ENCODE data around the gene RPRD1B.

The RPRD1B gene

DNA sequence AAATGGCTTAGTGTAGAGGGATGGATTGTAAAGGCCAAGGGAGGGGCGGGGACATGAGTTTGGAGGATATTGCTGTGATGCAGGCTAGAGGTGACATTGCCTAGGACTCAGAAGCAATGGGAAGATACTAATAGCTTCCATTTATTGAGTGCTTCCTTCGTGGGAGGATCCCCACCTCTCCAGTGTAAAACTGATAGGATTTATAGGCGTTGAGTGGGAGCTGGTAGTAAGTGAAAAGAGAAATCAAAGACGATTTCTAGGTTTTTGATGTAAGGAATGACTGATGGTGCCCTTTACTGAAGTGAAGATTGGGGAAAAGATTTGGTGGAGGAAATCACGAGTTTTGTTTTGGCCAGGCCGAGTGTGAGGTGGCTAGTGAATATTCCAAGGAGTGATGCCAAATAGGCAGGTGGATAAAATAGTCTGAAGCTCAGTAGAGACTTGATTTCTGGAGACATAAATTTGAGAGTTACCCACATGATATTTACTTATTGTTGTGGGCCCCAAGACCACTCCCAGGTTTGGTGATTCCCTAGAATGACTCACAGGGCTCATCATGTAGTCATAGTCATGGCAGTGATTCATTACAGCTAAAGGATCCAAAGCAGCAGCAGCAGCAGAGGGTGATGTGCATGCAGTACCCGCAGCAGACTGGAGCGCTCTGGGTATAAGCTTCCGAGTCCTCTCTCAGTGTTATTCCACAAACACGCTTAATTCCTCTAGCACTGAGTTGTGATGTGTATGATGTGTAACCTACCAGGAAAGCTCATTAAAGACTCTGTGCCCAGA is 10.2 kb downstream of the RPRD1B start:
- DNase-seq = no peak

GRCh38 chr20:38044685-38045084 is 11.1 kb downstream of the RPRD1B start:
- DNase-seq = no peak

- no peak for DNase-seq
Observed at GRCh38 chr20:38046572-38046971, 13.0 kb downstream of the RPRD1B start.

DNA sequence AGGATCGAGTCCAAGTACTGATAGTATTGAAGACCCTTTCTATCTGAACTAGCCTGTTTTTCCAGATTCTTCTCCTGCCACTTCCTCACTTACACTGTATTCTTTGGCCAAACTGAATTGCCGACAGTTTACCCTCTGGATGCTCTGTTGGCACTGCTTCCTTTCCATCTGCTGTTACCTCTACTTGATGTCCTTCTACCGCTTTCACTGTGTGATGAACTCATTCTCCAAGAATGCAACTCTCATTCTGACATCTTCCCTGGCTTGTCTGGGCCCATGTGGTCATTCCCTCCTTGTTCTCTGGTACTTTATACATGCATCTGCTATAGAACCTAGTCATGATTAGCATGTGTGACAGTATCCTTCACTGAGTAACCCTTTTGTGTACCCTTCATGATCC is 16.3 kb downstream of the RPRD1B start:
- no peak for DNase-seq

DNA sequence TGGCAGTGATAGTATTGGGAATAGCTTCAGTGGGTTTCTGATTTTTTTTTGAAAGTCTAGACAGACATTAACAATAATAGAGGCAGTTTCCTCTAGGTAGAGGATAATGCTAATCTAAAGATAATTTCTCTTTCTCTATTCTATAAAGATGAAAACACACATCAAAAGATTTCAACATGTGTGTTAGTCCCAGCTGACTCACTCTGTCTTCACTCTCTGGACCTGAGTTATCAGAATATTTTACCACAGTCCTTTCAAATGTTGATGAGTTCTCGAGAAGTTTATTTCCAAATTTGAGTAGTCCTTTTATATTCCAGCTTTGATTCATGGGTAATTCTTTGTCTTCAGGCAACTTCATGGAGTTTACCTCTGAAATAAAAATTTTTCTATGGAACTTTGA is 17.1 kb downstream of the RPRD1B start:
- no peak for DNase-seq

DNA sequence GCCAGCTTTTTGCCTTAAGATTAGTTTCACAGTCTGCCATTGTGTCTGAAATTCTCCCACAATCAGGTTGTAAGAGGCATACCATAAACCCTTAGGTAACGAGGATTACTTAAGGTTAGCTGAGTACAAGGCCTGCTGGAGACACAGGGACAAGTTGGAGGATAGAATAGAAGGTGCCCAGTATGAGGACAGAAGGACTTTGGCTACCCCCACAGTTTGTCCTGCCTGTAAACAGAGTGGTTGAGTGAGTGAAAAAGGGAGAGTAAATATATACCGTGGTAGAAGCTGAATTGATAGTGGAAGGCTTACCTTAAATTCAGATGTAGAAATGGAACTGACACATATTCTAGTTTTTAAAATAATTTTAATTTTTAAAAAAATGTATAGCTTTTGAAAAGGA is 19.3 kb downstream of the RPRD1B start:
- DNase-seq = no peak

- DNase-seq = no peak
Observed at GRCh38 chr20:38054647-38055046, 21.1 kb downstream of the RPRD1B start.

DNA sequence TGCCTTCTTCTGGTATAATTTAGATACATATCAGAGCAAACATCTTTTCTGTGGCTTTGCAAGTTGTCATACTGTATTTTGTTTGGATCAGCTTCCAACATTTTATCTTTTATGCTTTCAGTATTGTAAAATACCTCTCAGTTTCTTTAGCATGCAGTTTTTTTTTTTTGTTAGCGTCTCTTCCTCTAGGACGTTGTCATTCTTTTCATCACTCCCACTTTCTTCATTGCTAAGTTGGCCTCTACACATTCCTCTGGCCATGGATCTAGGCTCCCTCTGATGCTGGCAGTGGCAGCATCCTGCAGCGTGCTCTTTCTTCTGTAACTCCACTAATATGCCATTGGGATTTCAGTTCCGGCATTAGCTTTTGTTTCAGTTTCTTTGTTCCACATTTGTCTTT is 21.7 kb downstream of the RPRD1B start:
- DNase-seq = no peak

DNA sequence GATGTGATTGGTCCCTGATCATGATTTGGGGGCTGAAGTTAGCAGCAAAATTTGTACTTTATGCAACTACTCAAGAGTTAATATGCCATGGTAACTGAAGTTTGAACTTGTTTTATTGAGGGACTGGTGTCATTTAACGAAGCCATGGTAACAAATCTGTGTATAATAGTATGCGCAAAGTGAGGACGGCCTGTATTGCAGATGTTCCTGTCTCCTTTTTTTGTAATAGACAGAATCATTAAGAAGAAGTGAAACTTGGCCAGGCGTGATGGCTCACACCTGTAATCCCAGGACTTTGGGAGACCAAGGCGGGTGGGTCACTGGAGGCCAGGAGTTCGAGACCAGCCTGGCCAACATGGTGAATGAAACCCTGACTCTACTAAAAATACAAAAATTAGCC is 22.3 kb downstream of the RPRD1B start:
- DNase-seq = no peak

DNA sequence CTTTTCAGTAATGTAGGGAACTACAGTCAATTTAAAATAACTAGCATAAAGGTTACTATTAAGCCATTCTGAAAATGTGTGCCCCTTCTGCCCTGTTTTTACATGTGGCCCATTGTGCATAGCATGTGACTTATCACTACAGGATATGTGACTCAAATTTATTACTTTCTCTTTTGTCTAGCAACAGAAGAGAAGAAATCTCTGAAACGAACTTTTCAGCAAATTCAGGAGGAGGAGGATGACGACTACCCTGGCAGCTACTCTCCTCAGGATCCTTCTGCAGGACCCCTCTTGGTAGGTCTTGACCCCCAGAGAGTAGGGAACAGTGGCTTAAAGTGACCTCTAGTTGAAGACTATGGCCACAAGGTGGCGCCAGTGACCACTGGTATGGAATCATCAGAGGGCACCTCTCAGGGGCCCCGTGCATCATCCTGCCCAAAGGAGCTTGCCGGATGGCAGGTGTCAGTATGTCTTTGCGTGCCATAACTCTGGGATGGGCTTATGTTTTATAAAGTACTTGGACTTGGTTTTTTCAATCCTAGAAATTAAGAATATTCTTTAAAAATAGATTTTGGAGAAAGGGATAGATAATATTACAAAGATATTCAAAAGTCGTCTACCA is 23.9 kb downstream of the RPRD1B start:
- no peak for DNase-seq

GRCh38 chr20:38059832-38060231 is 26.3 kb downstream of the RPRD1B start:
- DNase-seq = no peak

DNA sequence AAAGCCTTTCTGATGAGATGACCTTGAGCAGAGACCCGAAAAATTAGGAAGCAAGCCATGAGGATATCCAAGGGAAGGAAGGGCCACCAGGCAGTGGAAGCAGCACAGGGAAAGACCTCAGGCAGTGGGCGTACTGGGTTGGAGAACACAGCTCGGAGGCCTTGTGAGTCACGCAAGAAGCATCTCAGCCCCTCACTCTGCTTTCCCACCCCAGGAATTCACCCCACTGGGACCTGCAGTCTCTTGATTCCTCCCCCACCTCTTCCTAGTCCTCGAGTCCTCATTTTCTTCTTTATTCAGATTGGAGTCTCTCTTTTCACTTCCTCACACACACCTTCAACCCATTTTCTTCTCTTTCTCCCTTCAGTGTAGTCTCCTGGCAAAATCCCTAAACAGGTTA is 27.0 kb downstream of the RPRD1B start:
- DNase-seq = no peak

DNA sequence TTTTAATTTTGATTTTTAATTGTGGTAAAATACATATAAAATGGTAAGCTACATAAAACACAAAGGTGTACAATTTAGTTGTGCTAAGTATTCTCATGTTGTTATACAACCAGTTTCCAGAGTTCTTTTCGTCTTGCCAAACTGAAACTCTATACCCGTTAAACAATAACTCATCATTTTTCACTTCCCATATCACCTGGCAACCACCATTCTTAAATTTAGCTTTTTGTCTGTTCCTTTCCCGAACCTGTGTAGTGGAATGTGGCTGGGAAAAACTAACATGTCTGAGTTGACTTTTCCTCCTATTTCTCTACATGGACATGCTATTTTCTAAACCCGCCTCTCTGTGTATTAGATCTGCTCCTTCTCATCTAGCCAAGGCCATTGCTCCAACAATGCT is 27.6 kb downstream of the RPRD1B start:
- no peak for DNase-seq

- no peak for DNase-seq
Observed at GRCh38 chr20:38062890-38063289, 29.3 kb downstream of the RPRD1B start.

- no peak for DNase-seq
Observed at GRCh38 chr20:38063911-38064530, 30.5 kb downstream of the RPRD1B start.

GRCh38 chr20:38065764-38066375 is 32.3 kb downstream of the RPRD1B start:
- no peak for DNase-seq

DNA sequence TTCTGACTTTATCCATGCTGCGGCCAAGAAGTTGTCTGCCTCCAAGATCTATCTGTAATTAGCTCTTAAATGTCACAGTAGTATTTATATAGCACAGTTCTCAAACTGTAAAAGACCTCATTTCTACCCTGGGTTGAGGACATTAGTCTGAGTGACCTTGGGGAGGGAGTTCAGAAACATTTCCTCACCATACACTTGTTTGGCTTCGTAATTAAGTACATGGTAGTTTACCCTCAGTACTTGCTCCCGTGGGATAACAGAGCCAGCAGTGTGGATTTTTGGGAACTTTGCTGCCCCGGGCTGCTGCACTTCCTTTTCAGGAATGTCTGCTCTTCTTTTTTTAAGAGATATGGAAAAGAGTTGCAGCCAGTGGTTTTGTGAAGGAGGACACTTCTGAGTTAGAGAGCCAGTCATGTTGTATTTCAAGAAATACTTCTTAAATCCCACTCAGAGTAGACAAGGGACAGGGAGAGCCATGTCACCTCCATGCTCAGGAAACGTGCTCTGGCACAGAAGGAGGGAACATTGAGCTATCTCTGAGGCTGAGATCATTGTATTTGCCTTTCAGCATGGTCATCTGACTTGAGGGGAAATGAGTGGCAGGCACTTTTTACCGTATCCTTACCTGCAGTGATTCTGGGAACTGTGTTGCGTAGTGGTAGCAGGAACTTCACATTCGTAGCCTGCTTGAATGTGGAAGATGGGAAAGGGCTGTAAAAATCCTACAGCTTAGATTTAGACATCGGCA is 33.6 kb downstream of the RPRD1B start:
- no peak for DNase-seq

DNA sequence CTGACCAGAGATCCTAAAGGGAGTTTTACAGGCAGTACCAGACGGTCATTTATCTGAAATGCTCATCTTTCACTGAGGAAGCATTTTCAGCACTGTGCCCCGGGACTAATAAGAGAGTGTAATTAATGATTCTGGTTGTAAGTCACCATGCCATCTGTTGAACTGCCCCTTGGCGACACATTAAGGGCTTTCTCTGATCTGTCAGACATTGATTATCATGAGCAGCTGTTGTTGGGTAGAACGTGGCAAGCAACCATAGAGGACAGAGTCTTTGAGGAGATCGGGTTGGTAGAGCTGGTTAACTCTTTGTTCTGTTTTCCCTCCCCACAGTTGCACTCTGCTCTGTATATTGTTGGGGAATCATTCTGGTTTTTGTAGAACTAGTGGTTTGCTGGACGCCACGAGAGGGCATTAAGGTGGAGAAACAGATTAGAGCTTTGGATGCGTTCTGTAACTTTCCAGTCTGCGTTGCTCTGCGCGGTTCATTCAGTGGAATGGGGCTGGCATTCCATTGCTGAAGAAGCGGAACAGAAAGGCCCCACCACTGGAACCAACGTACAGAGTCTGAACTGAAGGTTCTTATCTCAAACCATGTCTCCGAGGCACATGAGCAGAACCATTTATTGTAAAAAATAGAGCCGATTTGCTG is 34.3 kb downstream of the RPRD1B start:
- DNase-seq = no peak

DNA sequence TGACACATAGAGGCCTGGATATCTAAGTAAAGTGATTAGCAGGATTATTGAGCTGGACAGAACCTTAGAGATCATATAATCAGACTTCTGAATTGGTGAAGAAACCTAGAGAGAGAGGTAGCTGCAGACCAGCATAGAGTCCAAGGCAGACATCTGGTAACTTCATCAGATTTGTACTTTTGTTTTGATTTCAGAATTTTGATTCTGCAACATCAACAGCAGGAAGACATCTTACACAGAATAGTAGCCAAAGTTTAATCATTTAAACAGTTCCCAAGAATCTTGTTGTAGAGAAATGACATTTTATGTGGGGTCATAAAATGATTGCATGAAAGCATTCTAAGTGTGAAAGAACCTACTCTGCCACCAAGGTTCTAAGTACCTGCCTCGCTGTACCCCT is 39.4 kb downstream of the RPRD1B start:
- no peak for DNase-seq

DNA sequence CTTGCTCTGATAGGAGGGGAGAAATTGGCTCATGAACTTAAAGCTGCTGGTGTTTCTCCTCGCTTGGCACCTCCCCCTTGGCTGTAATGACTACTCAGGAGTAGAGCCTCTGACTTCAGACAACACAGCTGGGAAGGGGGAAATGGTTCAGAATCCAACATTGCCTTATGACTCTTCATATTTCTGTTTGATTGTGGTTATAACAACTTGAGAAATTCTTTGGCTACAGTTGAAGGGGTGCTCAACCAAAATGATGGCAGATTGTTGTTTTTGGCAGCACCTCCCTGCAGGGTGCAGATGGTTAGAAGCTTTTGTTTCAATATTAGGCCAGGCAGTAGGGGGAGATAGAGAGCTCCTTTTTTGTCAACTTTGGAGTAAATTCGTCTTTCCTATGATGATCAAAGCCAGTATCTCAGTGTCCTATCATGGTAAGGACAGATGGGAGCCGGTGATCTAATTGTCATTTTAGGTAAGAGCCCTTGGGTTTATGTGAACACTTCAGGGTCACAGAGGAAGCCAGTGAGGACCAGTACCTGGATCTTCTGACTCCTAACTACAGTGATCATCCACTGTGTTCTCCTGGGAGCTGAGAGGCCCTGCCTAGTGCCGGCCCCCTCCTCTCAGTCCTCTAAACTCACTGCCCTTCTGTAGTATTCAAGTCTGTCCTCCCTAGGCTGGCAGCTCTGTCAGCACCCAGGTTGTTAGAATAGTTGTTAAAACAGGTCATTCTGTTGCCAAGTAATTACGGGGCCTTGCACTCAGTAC is 39.9 kb downstream of the RPRD1B start:
- DNase-seq = no peak

DNA sequence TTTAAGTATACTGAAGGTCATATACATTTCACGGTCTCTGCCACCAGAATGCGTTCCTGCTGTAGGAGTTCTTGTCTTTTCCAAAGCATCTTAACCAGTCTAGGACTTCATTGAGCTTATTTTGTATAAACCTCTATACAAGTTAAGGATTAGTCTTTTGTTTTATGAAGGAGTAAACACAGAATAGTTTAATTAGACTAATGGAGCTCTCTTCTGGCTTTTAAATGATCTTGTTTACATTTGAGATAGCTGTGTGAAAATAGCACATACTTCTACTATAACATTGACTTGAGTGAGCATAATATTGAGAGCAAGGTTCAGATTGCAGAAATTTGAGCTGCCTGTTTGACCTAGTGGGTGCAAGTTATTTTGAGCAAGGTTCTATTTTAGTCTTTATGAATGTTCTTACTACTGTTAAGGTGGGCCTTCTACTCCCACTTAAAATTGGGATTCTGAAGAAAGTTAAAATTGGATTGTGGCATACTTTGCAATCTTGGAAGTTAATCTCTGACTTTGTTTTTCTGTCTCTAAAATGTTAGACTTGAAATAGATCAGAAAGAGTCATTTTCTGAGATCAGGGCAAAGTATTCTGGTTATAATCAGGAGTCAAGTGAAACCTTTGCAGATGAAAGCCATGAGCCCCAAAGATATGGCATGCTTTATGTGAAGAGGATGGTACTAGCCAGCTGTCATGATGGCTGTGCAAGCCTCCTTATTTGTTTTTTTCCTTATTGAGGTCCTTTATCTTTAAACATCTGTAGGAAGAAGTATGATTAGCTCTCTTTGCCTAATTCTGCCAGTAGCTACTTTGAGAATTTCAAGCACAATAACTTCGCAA is 41.8 kb downstream of the RPRD1B start:
- DNase-seq = no peak
